GM12878 (cell line): ENCODE measurements around the gene FEM1B. TPM values are rescaled to one million over a fixed set of nuclear protein-coding genes. Genes with fewer than 3 reads are reported as not detected.

Experiments used
- ATAC-seq: fragments of 200-7000 bp; cut with Tn5 transposase; 3 replicates; pipeline ENCODE4 v1.9.1; 2020; ENCODE audit warnings: mild to moderate bottlenecking, moderate library complexity
- BruUV-seq: library from RNA; stranded (reverse); fragments of 400-500 nt; replicated peaks from 2 replicates; lab custom pipeline; 2021; lab: Mats Ljungman, UMichigan
- CTCF ChIA-PET: fragments of 300-600 bp; sonication (Branson Sonifier 250); formaldehyde crosslinking; extraction: SDS; loops from one replicate; lab custom pipeline; 2021; ENCODE audit warnings: inconsistent platforms; lab: Yijun Ruan, JAX
- POLR2A ChIA-PET: fragments of 350-600 bp; formaldehyde crosslinking; extraction: SDS; loops from one replicate; lab custom pipeline; 2021; ENCODE audit warnings: inconsistent platforms; lab: Charles Lee
- RAD21 ChIA-PET: fragments of 300-600 bp; sonication (Branson Sonifier 250); formaldehyde crosslinking; loops from one replicate; lab custom pipeline; 2023; ENCODE audit warnings: antibody characterized with exemption; ENCODE audit not compliant: unreplicated experiment; lab: Charles Lee
- SMC1A ChIA-PET: fragments of 300-600 bp; sonication (Branson Sonifier 250); formaldehyde crosslinking; loops from one replicate; lab custom pipeline; 2023; ENCODE audit not compliant: unreplicated experiment, uncharacterized antibody; lab: Charles Lee
- DNase-seq: peaks from one replicate; pipeline ENCODE4 v3.0.0-alpha.2; 2011; ENCODE audit warnings: low read depth, low spot score
- FAIRE-seq: peaks from 3 replicates; lab custom pipeline; 2011; peaks lifted over from hg19 to GRCh38; lab: Jason Lieb, UNC
- H2AFZ ChIP-seq: 2 replicates; pipeline ENCODE4 v1.6.0; 2011; ENCODE audit warnings: low read depth, low read length, control low read depth; ENCODE audit not compliant: control insufficient read depth
- H3K27ac ChIP-seq: 2 replicates; pipeline ENCODE4 v1.5.1; 2011; ENCODE audit warnings: control low read depth; ENCODE audit not compliant: control insufficient read depth, insufficient read depth
- H3K27me3 ChIP-seq, 2 experiments: replicated peaks in 1 of 2; 2 replicates each; pipeline versions ENCODE4 v1.6.0 to v1.6.1; 2011; ENCODE audit warnings: low read length in 1 of 2; ENCODE audit not compliant: control insufficient read depth in 2 of 2, insufficient read depth in 2 of 2
- H3K36me3 ChIP-seq, 2 experiments: 2 replicates each; pipeline ENCODE4 v1.5.1; 2011; ENCODE audit warnings: low read length in 1 of 2; ENCODE audit not compliant: control insufficient read depth in 2 of 2, insufficient read depth in 2 of 2
- H3K4me1 ChIP-seq: 2 replicates; pipeline ENCODE4 v1.6.1; 2011; ENCODE audit warnings: mild to moderate bottlenecking, low read length, moderate library complexity, mixed read lengths; ENCODE audit not compliant: control insufficient read depth, insufficient read depth
- H3K4me2 ChIP-seq: 2 replicates; pipeline ENCODE4 v1.6.0; 2011; ENCODE audit warnings: control low read depth; ENCODE audit not compliant: control insufficient read depth, insufficient read depth
- H3K4me3 ChIP-seq: fragments of 200-600 bp; sonication (generic); 2 replicates; pipeline ENCODE4 v1.5.1; 2016
- H3K79me2 ChIP-seq: 2 replicates; pipeline ENCODE4 v1.6.0; 2011; ENCODE audit warnings: low read length; ENCODE audit not compliant: control insufficient read depth, insufficient read depth
- H3K9ac ChIP-seq: 2 replicates; pipeline ENCODE4 v1.8.0; 2011; ENCODE audit warnings: low read length, control low read depth, mixed read lengths; ENCODE audit not compliant: control insufficient read depth, insufficient read depth
- H3K9me3 ChIP-seq: replicated peaks from 3 replicates; pipeline ENCODE4 v1.5.1; 2011; ENCODE audit warnings: mild to moderate bottlenecking, low read length; ENCODE audit not compliant: control insufficient read depth, insufficient read depth
- H4K20me1 ChIP-seq: 2 replicates; pipeline ENCODE4 v1.6.0; 2011; ENCODE audit not compliant: control insufficient read depth, insufficient read depth
- EED ChIP-seq: sonication (generic); IDR thresholded peaks from 2 replicates; pipeline ENCODE4 v1.6.1; 2016; ENCODE audit warnings: antibody characterized with exemption, low read depth
- EGR1 ChIP-seq, 2 experiments: IDR thresholded peaks; 1 replicate in 1 of 2; 2 replicates in 1 of 2; pipeline ENCODE4 v1.6.1; 2011 to 2012; ENCODE audit warnings: low read depth in 2 of 2, low read length in 2 of 2, borderline replicate concordance in 1 of 2, mild to moderate bottlenecking in 1 of 2, moderate library complexity in 1 of 2
- JUNB ChIP-seq: IDR thresholded peaks from 2 replicates; pipeline ENCODE4 v1.6.1; 2016; ENCODE audit warnings: antibody characterized with exemption, mild to moderate bottlenecking
- MEF2A ChIP-seq: IDR thresholded peaks from 2 replicates; pipeline ENCODE4 v1.6.1; 2011; ENCODE audit warnings: low read depth, mild to moderate bottlenecking, low read length, moderate library complexity; ENCODE audit not compliant: insufficient read depth
- PAX5 ChIP-seq: IDR thresholded peaks from 2 replicates; pipeline ENCODE4 v1.6.1; 2011; ENCODE audit warnings: low read depth, low read length, borderline replicate concordance
- POLR2AphosphoS5 ChIP-seq: IDR thresholded peaks from 2 replicates; pipeline ENCODE4 v1.6.1; 2011; ENCODE audit warnings: mild to moderate bottlenecking, low read length, inconsistent platforms
- RB1 ChIP-seq: fragments of 450-650 bp; formaldehyde crosslinking; IDR thresholded peaks from 2 replicates; pipeline ENCODE4 v1.6.1; 2017; ENCODE audit warnings: mild to moderate bottlenecking, borderline replicate concordance
- SMAD5 ChIP-seq: IDR thresholded peaks from 2 replicates; pipeline ENCODE4 v1.6.1; 2016; ENCODE audit warnings: antibody characterized with exemption, low read depth
- SUZ12 ChIP-seq: fragments of 200-600 bp; sonication (generic); IDR thresholded peaks from one replicate; pipeline ENCODE4 v1.6.1; 2018; ENCODE audit warnings: antibody characterized with exemption, mild to moderate bottlenecking; ENCODE audit not compliant: unreplicated experiment
- WRNIP1 ChIP-seq: IDR thresholded peaks from 2 replicates; pipeline ENCODE4 v1.6.1; 2011; ENCODE audit warnings: low read depth, low read length, improper control_type of control experiment, borderline replicate concordance
- WGBS: methylation state at CpG from one replicate; pipeline ENCODE4 v1.1.6; 2016; ENCODE audit warnings: low lambda C conversion rate; ENCODE audit not compliant: insufficient replicate concordance, insufficient coverage; ENCODE audit errors: missing lambda C conversion rate; 5-methylcytosine and 5-hydroxymethylcytosine counted together
- in situ Hi-C: fragments of 300-500 bp; cut with MboI; formaldehyde crosslinking; loops from 9 replicates; pipeline ENCODE4 v1.14.3; 2018; ENCODE audit warnings: mixed read lengths
- intact Hi-C: fragments of 100-400 bp; cut with micrococcal nuclease; formaldehyde crosslinking; loops from one replicate; pipeline ENCODE4 v1.14.2; 2022; ENCODE audit not compliant: unreplicated experiment
- polyA plus RNA-seq, 11 experiments: library from polyadenylated mRNA; depleted of rRNA in 4 of 11; unstranded in 6 of 11; stranded (reverse) in 5 of 11; fragments of >200 nt; fragmentation: Nextera tagmentation in 4 of 11; fragmentation: Illumina TruSeq in 1 of 11; extraction: Ambion mirVana in 4 of 11; extraction: Trizol in 1 of 11; gene quantifications; 1 replicate in 1 of 11; 2 replicates in 10 of 11; pipeline versions ENCODE4 v1.2.1 to v1.2.3, GENCODE V29; 2011 to 2016; ENCODE audit warnings: inconsistent platforms in 2 of 11, missing spikeins in 2 of 11, low read depth in 1 of 11
- total RNA-seq, 4 experiments: library from RNA; depleted of rRNA in 3 of 4; stranded (reverse); fragments of >200 nt in 3 of 4; fragmentation: Illumina TruSeq in 1 of 4; extraction: Trizol in 1 of 4; gene quantifications; 2 replicates each; pipeline versions ENCODE4 v1.2.1 to v1.2.3, GENCODE V29; 2013 to 2021
- TF ChIP-seq, protein P1 (sequence below): fragments of 450-650 bp; IDR thresholded peaks from 2 replicates; pipeline ENCODE4 v1.6.1; 2016; ENCODE audit warnings: mild to moderate bottlenecking, moderate library complexity, borderline replicate concordance
- TF ChIP-seq, protein P2 (sequence below): IDR thresholded peaks from 2 replicates; pipeline ENCODE4 v1.6.1; 2011; ENCODE audit warnings: low read depth, mild to moderate bottlenecking, low read length, moderate library complexity, borderline replicate concordance; ENCODE audit errors: extremely low read depth
- TF ChIP-seq, protein P3 (sequence below): fragments of 450-650 bp; IDR thresholded peaks from 2 replicates; pipeline ENCODE4 v1.6.1; 2017; ENCODE audit warnings: mild to moderate bottlenecking

The FEM1B gene
- total and polyA plus RNA-seq, 10 of the 15 experiments (the other 5 are each of a cell fraction or from before 2014, with no cell fraction given) = 5.5 to 61.1 (median 18.2) TPM

- CTCF ChIA-PET = no interaction called here
- RAD21 ChIA-PET = no interaction called here
- intact Hi-C loops = no loop called here
- Histone ChIP-seq H2AFZ (no peak overlapping the region), H3K9me3 (no peaks in the 10 kb centered on the region), H3K4me3 (no peak overlapping the region), H3K27me3 (peaks cover 0 to 7% of the 10 kb centered on the region in 2 experiments; a peak in 1 of 4 replicates), H4K20me1 (no peaks in the 10 kb centered on the region), H3K27ac (no peak overlapping the region), H3K79me2 (no peaks in the 10 kb centered on the region), H3K4me2 (no peak overlapping the region), H3K4me1 (no peaks in the 10 kb centered on the region), H3K36me3 (no peaks in the 10 kb centered on the region), H3K9ac (no peak overlapping the region)
- no peak for ATAC-seq
- SMC1A ChIA-PET = interaction anchor here (0.9 kb wide), 1 partner anchor 29 kb away, joined by 3 read pairs; no protein-coding TSS in a partner anchor
- 40% methylated on average over 1 of the region's 1 CpG for WGBS
- POLR2A ChIA-PET = no interaction called here
- FAIRE-seq = no peak
- TF ChIP-seq MEF2A = no peak
- no peak for TF ChIP-seq JUNB
- TF ChIP-seq EGR1 (IDR thresholded peaks at IDR 0.05; ENCODE audit: borderline replicate concordance in 1 of 2, low read depth in 2 of 2, low read length in 2 of 2) = no peak
- TF ChIP-seq WRNIP1 = no peak
- no peak for TF ChIP-seq EED
- TF ChIP-seq RB1 = no peak
- no peak for TF ChIP-seq SMAD5
- no peak for TF ChIP-seq POLR2AphosphoS5
- TF ChIP-seq, protein P1, sequence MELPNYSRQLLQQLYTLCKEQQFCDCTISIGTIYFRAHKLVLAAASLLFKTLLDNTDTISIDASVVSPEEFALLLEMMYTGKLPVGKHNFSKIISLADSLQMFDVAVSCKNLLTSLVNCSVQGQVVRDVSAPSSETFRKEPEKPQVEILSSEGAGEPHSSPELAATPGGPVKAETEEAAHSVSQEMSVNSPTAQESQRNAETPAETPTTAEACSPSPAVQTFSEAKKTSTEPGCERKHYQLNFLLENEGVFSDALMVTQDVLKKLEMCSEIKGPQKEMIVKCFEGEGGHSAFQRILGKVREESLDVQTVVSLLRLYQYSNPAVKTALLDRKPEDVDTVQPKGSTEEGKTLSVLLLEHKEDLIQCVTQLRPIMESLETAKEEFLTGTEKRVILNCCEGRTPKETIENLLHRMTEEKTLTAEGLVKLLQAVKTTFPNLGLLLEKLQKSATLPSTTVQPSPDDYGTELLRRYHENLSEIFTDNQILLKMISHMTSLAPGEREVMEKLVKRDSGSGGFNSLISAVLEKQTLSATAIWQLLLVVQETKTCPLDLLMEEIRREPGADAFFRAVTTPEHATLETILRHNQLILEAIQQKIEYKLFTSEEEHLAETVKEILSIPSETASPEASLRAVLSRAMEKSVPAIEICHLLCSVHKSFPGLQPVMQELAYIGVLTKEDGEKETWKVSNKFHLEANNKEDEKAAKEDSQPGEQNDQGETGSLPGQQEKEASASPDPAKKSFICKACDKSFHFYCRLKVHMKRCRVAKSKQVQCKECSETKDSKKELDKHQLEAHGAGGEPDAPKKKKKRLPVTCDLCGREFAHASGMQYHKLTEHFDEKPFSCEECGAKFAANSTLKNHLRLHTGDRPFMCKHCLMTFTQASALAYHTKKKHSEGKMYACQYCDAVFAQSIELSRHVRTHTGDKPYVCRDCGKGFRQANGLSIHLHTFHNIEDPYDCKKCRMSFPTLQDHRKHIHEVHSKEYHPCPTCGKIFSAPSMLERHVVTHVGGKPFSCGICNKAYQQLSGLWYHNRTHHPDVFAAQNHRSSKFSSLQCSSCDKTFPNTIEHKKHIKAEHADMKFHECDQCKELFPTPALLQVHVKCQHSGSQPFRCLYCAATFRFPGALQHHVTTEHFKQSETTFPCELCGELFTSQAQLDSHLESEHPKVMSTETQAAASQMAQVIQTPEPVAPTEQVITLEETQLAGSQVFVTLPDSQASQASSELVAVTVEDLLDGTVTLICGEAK = no peak
- TF ChIP-seq PAX5 = no peak
- no peak for TF ChIP-seq SUZ12
- TF ChIP-seq, protein P2, sequence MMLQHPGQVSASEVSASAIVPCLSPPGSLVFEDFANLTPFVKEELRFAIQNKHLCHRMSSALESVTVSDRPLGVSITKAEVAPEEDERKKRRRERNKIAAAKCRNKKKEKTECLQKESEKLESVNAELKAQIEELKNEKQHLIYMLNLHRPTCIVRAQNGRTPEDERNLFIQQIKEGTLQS = no peak
- TF ChIP-seq, protein P3, sequence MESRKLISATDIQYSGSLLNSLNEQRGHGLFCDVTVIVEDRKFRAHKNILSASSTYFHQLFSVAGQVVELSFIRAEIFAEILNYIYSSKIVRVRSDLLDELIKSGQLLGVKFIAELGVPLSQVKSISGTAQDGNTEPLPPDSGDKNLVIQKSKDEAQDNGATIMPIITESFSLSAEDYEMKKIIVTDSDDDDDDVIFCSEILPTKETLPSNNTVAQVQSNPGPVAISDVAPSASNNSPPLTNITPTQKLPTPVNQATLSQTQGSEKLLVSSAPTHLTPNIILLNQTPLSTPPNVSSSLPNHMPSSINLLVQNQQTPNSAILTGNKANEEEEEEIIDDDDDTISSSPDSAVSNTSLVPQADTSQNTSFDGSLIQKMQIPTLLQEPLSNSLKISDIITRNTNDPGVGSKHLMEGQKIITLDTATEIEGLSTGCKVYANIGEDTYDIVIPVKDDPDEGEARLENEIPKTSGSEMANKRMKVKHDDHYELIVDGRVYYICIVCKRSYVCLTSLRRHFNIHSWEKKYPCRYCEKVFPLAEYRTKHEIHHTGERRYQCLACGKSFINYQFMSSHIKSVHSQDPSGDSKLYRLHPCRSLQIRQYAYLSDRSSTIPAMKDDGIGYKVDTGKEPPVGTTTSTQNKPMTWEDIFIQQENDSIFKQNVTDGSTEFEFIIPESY = no peak
- in situ Hi-C loops = no loop called here
- BruUV-seq = no TSS peak
- DNase-seq = no peak
Observed at GRCh38 chr15:68335251-68335650, 57.7 kb downstream of the FEM1B start.
